ENCODE data around the gene PIK3CG. TPM values are rescaled to one million over a fixed set of nuclear protein-coding genes. Genes with fewer than 3 reads are reported as not detected.
A peak's percentile ranks its signal among the peaks of the same experiment; 100 is the strongest.

PIK3CG gene
- total RNA-seq, 3 donors from 2014 or later (not counting 1 experiment from before 2014, with no cell fraction given), result 64.9 to 83.3 (median 78.2) TPM

DNA sequence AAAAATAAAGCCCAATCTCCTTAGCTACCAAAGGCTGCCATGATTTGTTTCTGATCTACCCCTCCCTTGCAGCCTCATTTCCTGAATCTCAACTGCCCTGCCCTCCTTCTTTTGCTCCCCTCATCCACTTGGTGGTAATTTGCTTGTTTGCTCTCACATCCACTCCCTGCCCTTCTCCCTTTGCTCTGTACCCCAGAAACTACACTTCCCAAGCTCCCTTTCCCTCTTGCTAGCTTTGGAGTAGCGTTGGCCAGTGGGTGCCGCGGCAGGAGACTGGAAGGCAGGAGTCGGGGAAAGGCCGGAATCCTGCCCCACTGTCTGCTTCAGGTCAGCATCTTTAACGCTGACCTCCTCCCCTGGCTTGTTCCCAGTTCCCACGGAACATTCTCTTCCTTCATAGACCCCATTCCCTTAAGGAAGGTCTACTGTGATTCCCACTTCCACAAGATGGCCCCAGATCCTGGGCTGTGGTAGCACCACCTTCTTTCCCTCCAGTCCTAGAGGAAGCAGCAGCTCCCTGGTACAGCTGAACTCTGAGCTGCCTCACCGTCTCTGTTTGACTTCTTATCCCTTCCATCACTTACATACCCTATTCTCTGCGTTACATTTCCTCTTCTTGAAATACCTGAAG, 79.1 kb downstream of the PIK3CG start:
- Mint-ChIP-seq H3K4me3 (no peak overlapping the region), H3K9me3 (no peaks in the 10 kb centered on the region), H3K4me1 (no peaks in the 10 kb centered on the region), H3K27ac (no peak overlapping the region), H3K36me3 (no peaks in the 10 kb centered on the region), H3K27me3 (ENCODE audit: low read depth in 2 of 2) (peaks cover 0 to 12% of the 10 kb centered on the region in 2 donors)
- WGBS (ENCODE audit: insufficient coverage), result 95% methylated on average over 9 of the region's 9 CpGs
- H3K27me3 ChIP-seq (ENCODE audit: control insufficient read depth, insufficient read depth, low read length), result no peaks in the 10 kb centered on the region
- intact Hi-C loops (cut with micrococcal nuclease), result no loop called here
- DNase-seq (no peak), ATAC-seq (no peak)
- H3K36me3 ChIP-seq (ENCODE audit: control insufficient read depth, insufficient read depth, low read length), result no peaks in the 10 kb centered on the region
- H3K4me3 ChIP-seq (ENCODE audit: low read length), result no peak overlapping the region
- no peaks in the 10 kb centered on the region for H3K9me3 ChIP-seq (ENCODE audit: control insufficient read depth, insufficient read depth, low read length)
- H3K27ac ChIP-seq (ENCODE audit: low read length), result no peak overlapping the region
- H3K4me1 ChIP-seq (ENCODE audit: control insufficient read depth, insufficient read depth, low read length), result no peaks in the 10 kb centered on the region
- TF ChIP-seq, protein P1, sequence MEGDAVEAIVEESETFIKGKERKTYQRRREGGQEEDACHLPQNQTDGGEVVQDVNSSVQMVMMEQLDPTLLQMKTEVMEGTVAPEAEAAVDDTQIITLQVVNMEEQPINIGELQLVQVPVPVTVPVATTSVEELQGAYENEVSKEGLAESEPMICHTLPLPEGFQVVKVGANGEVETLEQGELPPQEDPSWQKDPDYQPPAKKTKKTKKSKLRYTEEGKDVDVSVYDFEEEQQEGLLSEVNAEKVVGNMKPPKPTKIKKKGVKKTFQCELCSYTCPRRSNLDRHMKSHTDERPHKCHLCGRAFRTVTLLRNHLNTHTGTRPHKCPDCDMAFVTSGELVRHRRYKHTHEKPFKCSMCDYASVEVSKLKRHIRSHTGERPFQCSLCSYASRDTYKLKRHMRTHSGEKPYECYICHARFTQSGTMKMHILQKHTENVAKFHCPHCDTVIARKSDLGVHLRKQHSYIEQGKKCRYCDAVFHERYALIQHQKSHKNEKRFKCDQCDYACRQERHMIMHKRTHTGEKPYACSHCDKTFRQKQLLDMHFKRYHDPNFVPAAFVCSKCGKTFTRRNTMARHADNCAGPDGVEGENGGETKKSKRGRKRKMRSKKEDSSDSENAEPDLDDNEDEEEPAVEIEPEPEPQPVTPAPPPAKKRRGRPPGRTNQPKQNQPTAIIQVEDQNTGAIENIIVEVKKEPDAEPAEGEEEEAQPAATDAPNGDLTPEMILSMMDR (IDR thresholded peaks at IDR 0.05), result no peak

DNA sequence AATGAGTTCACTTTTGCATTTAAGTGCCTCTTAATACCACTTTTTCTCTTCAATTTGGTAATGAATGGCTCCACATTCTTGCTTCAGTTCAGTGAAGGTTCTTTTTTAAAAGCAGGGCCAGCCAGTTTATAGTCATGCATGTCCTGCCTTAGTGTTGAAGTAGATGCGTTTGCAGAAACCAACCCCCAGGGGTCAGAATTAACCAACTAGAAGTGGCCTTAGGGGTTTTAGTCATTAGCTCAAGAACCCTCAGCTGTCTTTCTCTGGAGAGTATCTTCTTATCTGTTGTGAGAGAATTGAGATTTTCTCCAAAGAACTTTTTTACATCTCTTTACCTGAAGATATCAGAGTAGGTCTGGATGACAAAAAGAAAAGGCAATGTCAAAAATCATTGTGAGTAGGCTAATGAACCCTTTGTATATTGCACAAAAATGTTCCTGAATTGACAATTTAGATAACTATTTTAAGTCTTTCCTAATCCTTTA, 82.2 kb downstream of the PIK3CG start:
- ATAC-seq, result peak; percentile 48 to 73 (median 72)
- Mint-ChIP-seq H3K36me3 (no peaks in the 10 kb centered on the region), H3K27me3 (ENCODE audit: low read depth in 2 of 2) (peaks cover 0 to 12% of the 10 kb centered on the region in 2 donors), H3K9me3 (no peaks in the 10 kb centered on the region), H3K4me3 (no peak overlapping the region), H3K4me1 (no peaks in the 10 kb centered on the region), H3K27ac (no peak overlapping the region)
- Histone ChIP-seq H3K27me3 (ENCODE audit: control insufficient read depth, insufficient read depth, low read length) (no peaks in the 10 kb centered on the region), H3K4me3 (ENCODE audit: low read length) (no peak overlapping the region), H3K4me1 (ENCODE audit: control insufficient read depth, insufficient read depth, low read length) (no peaks in the 10 kb centered on the region), H3K27ac (ENCODE audit: low read length) (no peak overlapping the region), H3K36me3 (ENCODE audit: control insufficient read depth, insufficient read depth, low read length) (no peaks in the 10 kb centered on the region), H3K9me3 (ENCODE audit: control insufficient read depth, insufficient read depth, low read length) (no peaks in the 10 kb centered on the region)
- DNase-seq, result peak in 1 of 2 donors; percentile 66
- intact Hi-C loops (cut with micrococcal nuclease), result loop anchor here (2.0 kb wide), 1 partner anchor 204 kb away; no protein-coding TSS in a partner anchor
- TF ChIP-seq, protein P1 (IDR thresholded peaks at IDR 0.05), result peak; percentile 44
- no CpG with 5 or more reads among the region's 1 CpG for WGBS (ENCODE audit: insufficient coverage)

DNA sequence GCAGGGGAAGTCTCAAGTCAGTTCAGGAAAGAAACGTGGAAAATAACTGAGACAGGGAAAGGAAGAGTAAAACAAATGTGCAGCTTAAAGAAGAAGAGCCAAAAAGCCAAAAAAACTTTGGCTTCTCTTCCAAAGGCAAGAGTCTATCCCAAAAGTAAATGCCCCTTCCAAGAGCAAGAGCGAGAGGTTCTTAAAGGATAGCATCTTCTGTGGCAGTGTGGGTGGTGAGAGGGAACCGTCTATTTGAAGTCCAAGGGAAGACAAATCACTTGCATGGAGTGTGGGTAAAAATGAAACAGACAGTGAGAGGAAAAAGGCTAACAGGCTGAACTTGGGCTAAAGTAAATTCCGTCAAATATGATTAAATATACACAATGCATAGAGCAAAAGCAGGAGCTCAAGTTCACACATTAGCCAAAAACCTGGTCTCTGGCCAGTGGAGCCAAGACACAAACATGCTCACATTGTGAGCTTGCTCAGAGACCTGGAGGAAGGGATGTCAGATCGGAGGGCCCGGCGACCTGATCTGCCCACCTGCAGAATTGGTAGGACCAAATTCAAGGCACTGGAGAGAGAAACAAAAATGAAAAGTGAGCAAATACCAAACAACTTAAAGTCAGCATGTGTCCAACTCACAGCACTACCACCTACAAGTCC, 87.0 kb downstream of the PIK3CG start:
- Mint-ChIP-seq H3K9me3 (no peaks in the 10 kb centered on the region), H3K4me1 (no peaks in the 10 kb centered on the region), H3K27ac (no peak overlapping the region), H3K27me3 (ENCODE audit: low read depth in 2 of 2) (peaks cover 0 to 9% of the 10 kb centered on the region in 2 donors), H3K36me3 (no peaks in the 10 kb centered on the region), H3K4me3 (no peak overlapping the region)
- no peaks in the 10 kb centered on the region for H3K4me1 ChIP-seq (ENCODE audit: control insufficient read depth, insufficient read depth, low read length)
- no peaks in the 10 kb centered on the region for H3K27me3 ChIP-seq (ENCODE audit: control insufficient read depth, insufficient read depth, low read length)
- H3K9me3 ChIP-seq (ENCODE audit: control insufficient read depth, insufficient read depth, low read length), result no peaks in the 10 kb centered on the region
- no peak overlapping the region for H3K4me3 ChIP-seq (ENCODE audit: low read length)
- no peak for DNase-seq
- 88% methylated on average over 7 of the region's 7 CpGs for WGBS (ENCODE audit: insufficient coverage)
- TF ChIP-seq, protein P1 (IDR thresholded peaks at IDR 0.05), result no peak
- no peak for ATAC-seq
- intact Hi-C loops (cut with micrococcal nuclease), result no loop called here
- no peak overlapping the region for H3K27ac ChIP-seq (ENCODE audit: low read length)
- H3K36me3 ChIP-seq (ENCODE audit: control insufficient read depth, insufficient read depth, low read length), result no peaks in the 10 kb centered on the region
